ENCODE measurements around the gene POMT2. TPM values are rescaled to one million over a fixed set of nuclear protein-coding genes. Genes with fewer than 3 reads are reported as not detected.

The POMT2 gene
- total RNA-seq, 1 experiment from 2014 or later = 7.1 TPM

Other genes with a start within 250 kb of the POMT2 start
- 8.8 and 11.0 TPM in 2 replicates for gene CIPC, start 222.6 kb downstream of the POMT2 start, total RNA-seq (2014; rRNA removed; shearing (Covaris generic))
- 0.03 TPM in 1 of 2 replicates, not detected in the other for gene ZDHHC22, start 179.1 kb downstream of the POMT2 start, total RNA-seq (2014; rRNA removed; shearing (Covaris generic))
- 0.66 TPM in 1 of 2 replicates, not detected in the other for gene TMEM63C, start 139.1 kb downstream of the POMT2 start, total RNA-seq (2014; rRNA removed; shearing (Covaris generic))
- not detected in 2 replicates for gene NGB, start 49.7 kb downstream of the POMT2 start, total RNA-seq (2014; rRNA removed; shearing (Covaris generic))
- gene GSTZ1, start 153 bp upstream of the POMT2 start, total RNA-seq (2014; rRNA removed; shearing (Covaris generic)) = 11.1 and 18.6 TPM in 2 replicates
- gene TMED8, start 56.2 kb upstream of the POMT2 start, total RNA-seq (2014; rRNA removed; shearing (Covaris generic)) = 6.4 and 7.6 TPM in 2 replicates
- 0.19 and 0.82 TPM in 2 replicates for gene SAMD15, start 56.5 kb upstream of the POMT2 start, total RNA-seq (2014; rRNA removed; shearing (Covaris generic))
- gene NOXRED1, start 102.6 kb upstream of the POMT2 start, total RNA-seq (2014; rRNA removed; shearing (Covaris generic)) = not detected in 2 replicates
- gene VIPAS39, start 136.7 kb upstream of the POMT2 start, total RNA-seq (2014; rRNA removed; shearing (Covaris generic)) = 12.7 and 14.3 TPM in 2 replicates
- gene AHSA1, start 137.2 kb upstream of the POMT2 start, total RNA-seq (2014; rRNA removed; shearing (Covaris generic)) = 145 and 177 TPM in 2 replicates
- gene ISM2, start 177.9 kb upstream of the POMT2 start, total RNA-seq (2014; rRNA removed; shearing (Covaris generic)) = not detected in 2 replicates